IPS-NIHi7 (cell line): ENCODE results near the gene CIAO2A.
"Not testable (repeated sequence)": the region's sequence is repeated elsewhere in the genome, so short reads cannot be mapped to it uniquely, and the experiment has no call there.

Experiments
- DNase-seq: peaks from one replicate; pipeline ENCODE4 v3.0.0; 2012; ENCODE audit warnings: mixed read lengths; ENCODE audit errors: extremely low spot score

CIAO2A gene

GRCh38 chr15:64071931-64072765, 21.5 kb downstream of the CIAO2A start:
- DNase-seq: no peak

GRCh38 chr15:64070965-64071851, 22.4 kb downstream of the CIAO2A start:
- DNase-seq: no peak

GRCh38 chr15:64070106-64070505, 23.5 kb downstream of the CIAO2A start:
- DNase-seq: no peak

- no peak for DNase-seq
Observed at GRCh38 chr15:64068133-64068532, 25.5 kb downstream of the CIAO2A start.

- peak; percentile 86 for DNase-seq
Observed at GRCh38 chr15:64067564-64068030, 26.0 kb downstream of the CIAO2A start.

- no peak for DNase-seq
Observed at GRCh38 chr15:64066451-64066850, 27.2 kb downstream of the CIAO2A start.

GRCh38 chr15:64060716-64061115, 32.9 kb downstream of the CIAO2A start:
- DNase-seq: no peak

GRCh38 chr15:64059104-64059503, 34.5 kb downstream of the CIAO2A start:
- not testable (repeated sequence) for DNase-seq

- DNase-seq: no peak
Observed at GRCh38 chr15:64058279-64058678, 35.4 kb downstream of the CIAO2A start.

GRCh38 chr15:64053674-64054073, 40.0 kb downstream of the CIAO2A start:
- DNase-seq: not testable (repeated sequence)

GRCh38 chr15:64052925-64053491, 40.6 kb downstream of the CIAO2A start:
- no peak for DNase-seq

- DNase-seq: no peak
Observed at GRCh38 chr15:64051407-64052259, 42.0 kb downstream of the CIAO2A start.

- no peak for DNase-seq
Observed at GRCh38 chr15:64051093-64051402, 42.6 kb downstream of the CIAO2A start.

- DNase-seq: no peak
Observed at GRCh38 chr15:64050281-64051092, 43.2 kb downstream of the CIAO2A start.

- DNase-seq: no peak
Observed at GRCh38 chr15:64048781-64049460, 44.7 kb downstream of the CIAO2A start.

- DNase-seq: peak; percentile 98
Observed at GRCh38 chr15:64046421-64047153, 47.1 kb downstream of the CIAO2A start, which contains the start of gene DAPK2. TSS of gene DAPK2 (minus strand) at chr15:64046485. CDS start at chr15:64040261, 6,224 bp downstream.

- peak; percentile 63 for DNase-seq
Observed at GRCh38 chr15:64045774-64046420, 47.7 kb downstream of the CIAO2A start.

- no peak for DNase-seq
Observed at GRCh38 chr15:64045101-64045435, 48.6 kb downstream of the CIAO2A start.
